A549 (cell line): Measurements from ENCODE around the gene GTF2A1.

Experiments used
- CTCF ChIP-seq: fragments of >200 bp; sonication (Bioruptor Twin); formaldehyde crosslinking; IDR thresholded peaks from 3 replicates; pipeline ENCODE4 v1.5.1; 2016
- ELK1 ChIP-seq: fragments of 150-350 bp; IDR thresholded peaks from 2 replicates; pipeline ENCODE4 v1.6.1; 2014; ENCODE audit warnings: low read depth, mild to moderate bottlenecking, low read length
- EP300 ChIP-seq, 2 experiments: fragments of >200 bp; sonication (Bioruptor Twin); formaldehyde crosslinking; IDR thresholded peaks; 2 replicates in 1 of 2; 3 replicates in 1 of 2; pipeline ENCODE4 v1.6.1; 2016 to 2017
- MAZ ChIP-seq: fragments of 150-350 bp; IDR thresholded peaks from 2 replicates; pipeline ENCODE4 v1.6.1; 2014; ENCODE audit warnings: antibody characterized with exemption, low read depth, low read length, borderline replicate concordance
- NFE2L2 ChIP-seq: fragments of 150-350 bp; conservative IDR thresholded peaks from 2 replicates; pipeline ENCODE4 v1.6.1; 2014; ENCODE audit warnings: low read length
- POLR2A ChIP-seq: IDR thresholded peaks from 2 replicates; pipeline ENCODE4 v1.6.1; 2012; ENCODE audit warnings: mild to moderate bottlenecking, low read length
- POLR2AphosphoS2 ChIP-seq: conservative IDR thresholded peaks from 2 replicates; pipeline ENCODE4 v1.6.1; 2012; ENCODE audit warnings: low read length, improper control_type of control experiment, inconsistent platforms
- RAD21 ChIP-seq, 2 experiments: fragments of >200 bp in 1 of 2; sonication (Bioruptor Twin) in 1 of 2; formaldehyde crosslinking in 1 of 2; IDR thresholded peaks in 1 of 2; conservative IDR thresholded peaks in 1 of 2; 2 replicates in 1 of 2; 3 replicates in 1 of 2; pipeline ENCODE4 v1.6.1; 2012 to 2018; ENCODE audit warnings: inconsistent platforms in 1 of 2
- REST ChIP-seq: fragments of 200-600 bp; sonication (generic); IDR thresholded peaks from 2 replicates; pipeline ENCODE4 v1.6.1; 2016; ENCODE audit warnings: antibody characterized with exemption, mild to moderate bottlenecking, moderate library complexity
- RFX5 ChIP-seq: fragments of 450-650 bp; IDR thresholded peaks from 2 replicates; pipeline ENCODE4 v1.7.1; 2014; ENCODE audit warnings: antibody characterized with exemption, mild to moderate bottlenecking, moderate library complexity

GRCh38 chr14:81245771-81246170 is 25.0 kb upstream of the GTF2A1 start:
- TF ChIP-seq CTCF (no peak), REST (no peak), ELK1 (no peak), RAD21 (conservative IDR thresholded peaks at IDR 0.05 in 1 of 2, IDR thresholded peaks at IDR 0.05 in 1 of 2) (no peak), MAZ (no peak), EP300 (IDR thresholded peaks at IDR 0.05) (no peak), POLR2A (no peak), RFX5 (no peak), POLR2AphosphoS2 (no peak), NFE2L2 (no peak)
